LoVo (cell line): ENCODE data around the gene POMP.
A peak's percentile ranks its signal among the peaks of the same experiment; 100 is the strongest.
"Not testable (repeated sequence)": the region's sequence is repeated elsewhere in the genome, so short reads cannot be mapped to it uniquely, and the experiment has no call there.

Source experiments
- DNase-seq: peaks from one replicate; pipeline ENCODE4 v3.0.0-alpha.2; 2016; ENCODE audit warnings: low spot score

The POMP gene

DNA sequence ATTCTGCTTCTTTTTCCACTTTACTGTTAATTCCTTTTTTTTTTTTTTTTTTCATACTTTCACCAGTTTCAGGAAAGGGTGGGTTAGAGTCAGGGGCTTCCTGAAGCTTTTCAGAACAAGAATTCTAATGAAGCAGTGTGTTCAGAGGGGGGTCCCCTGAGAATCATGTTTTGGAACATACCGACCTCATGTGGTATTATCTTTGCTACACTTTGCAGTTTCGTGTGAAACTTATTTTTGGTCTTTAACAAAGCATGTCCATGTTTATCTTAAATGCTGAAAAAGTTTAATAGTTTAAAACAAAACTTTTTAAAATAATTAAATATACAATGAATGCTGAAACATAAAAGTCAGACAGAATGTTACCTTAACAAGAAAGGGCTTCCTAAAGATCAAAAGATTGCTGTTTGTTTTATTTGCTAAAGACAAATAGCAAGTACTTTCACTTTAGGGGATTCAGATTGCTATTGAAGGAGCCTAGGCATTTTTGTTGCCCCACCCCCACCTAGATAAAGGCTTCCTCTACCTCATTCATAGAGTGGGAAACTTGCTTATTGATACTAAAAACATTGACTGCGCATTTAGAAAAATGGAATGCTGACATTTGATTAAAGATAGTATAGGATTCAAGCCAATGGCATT, 21.1 kb upstream of the POMP start:
- no peak for DNase-seq

DNA sequence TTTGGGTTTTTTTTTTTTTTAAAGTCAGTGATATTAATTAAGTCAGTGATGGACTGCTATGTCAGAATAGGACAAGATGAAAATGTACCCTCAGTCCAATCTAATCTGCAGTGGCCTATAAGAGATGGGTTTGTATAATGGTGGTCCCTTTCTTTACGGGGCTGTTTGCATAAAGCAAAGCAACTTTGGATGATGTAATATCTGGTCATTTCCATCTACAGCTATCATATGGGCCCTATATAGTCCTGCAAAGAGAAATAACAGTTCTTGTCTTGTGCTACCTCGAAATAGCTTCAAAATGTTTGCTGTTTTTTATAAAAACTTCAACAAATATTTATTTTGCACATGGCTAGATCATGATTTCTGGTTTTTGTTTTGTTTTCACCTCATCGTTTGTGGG, 20.2 kb upstream of the POMP start:
- DNase-seq, result no peak

DNA sequence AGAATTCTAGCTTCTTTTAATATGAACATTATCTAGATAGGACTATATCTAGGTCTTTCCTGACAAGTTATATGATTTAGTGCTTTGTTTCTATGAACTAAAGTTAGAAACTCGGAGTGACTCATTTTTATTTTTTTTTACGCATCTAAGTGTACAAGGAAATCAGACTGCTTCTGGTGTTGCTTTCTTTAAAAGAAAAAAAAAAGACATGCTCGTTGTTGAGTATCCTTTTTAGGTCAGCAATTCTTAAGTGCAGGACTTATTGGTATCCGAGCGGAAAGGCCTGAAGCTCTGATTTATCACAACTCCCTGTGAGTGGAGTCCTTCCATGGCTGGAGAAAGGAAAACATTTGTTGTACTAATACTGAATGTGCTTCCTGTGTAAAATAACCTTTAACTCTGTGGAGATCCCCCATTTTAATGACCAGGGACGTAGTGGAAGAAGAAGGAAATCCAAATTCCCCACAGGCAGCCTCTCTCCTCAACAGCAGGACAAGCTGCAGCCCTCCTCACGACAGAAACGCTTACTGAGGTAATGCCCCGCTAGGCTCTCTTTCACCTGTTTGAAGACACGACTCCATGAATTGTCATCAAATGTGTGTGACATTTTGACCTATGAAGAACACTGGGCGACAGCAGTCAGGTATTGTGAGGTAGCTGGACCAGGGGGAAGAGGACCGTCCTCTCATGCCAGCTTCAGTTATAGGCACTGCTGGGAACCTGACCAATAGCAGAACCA, 17.9 kb upstream of the POMP start:
- peak; percentile 2 for DNase-seq

DNA sequence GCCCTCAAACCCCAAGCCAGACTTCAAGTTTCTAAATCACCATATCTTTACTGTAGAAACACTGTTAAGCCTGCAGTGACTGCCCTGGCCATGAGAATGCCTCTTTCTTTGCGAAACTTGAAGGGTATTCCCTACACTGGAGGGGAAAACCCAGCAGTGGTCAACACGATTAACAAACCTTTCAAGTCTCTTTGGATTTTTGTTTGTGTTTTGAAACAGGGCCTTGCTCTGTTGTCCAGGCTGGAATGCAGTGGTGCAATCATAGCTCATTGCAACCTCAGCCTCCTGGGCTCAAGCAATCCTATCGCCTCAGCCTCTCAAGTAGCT, 17.4 kb upstream of the POMP start:
- no peak for DNase-seq

DNA sequence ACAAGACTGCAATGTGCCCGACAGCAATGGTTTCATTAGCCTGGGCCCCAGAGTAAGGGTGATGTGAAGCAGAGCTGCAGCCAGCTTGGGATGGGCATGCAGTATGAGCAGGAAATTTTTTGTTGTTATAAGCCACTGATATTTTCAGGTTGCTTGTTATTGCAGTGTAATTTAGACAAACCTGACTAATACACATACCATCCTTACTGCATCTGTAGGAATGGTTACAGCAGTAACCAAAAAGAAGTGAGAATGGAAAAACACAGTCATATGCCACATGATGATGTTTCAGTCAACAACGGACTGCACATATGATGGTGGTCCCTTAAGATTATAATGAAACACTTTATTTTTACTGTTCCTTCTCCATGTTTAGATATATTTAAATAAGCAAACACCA, 8.6 kb upstream of the POMP start:
- DNase-seq, result no peak

DNA sequence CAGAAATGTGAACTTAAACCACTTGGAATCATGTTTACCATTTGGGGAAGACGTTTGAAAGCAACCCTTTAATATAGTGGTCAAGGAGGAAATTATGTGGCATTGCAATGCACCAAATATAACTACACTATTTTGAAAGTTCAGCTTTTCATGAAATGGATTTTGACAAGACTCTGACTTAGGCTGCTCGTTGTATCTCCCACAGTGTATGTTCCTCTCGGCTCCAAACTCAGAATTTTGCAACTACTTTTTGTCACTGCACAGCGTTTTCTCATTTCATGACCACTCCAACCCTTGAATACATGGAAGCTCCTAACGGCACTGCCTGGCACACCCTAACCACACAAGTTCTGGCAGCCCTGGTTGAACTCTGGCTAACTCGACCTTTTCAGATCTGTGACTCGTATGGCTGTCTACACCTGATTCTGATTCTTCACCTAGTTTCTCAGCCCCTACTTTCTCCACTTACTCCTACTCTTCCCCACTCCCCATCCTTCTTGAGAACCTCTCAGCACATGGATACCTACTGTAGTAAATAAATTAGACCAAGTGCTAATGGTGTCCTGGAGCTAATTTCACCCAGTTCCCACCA, 7.0 kb upstream of the POMP start:
- DNase-seq, result no peak

DNA sequence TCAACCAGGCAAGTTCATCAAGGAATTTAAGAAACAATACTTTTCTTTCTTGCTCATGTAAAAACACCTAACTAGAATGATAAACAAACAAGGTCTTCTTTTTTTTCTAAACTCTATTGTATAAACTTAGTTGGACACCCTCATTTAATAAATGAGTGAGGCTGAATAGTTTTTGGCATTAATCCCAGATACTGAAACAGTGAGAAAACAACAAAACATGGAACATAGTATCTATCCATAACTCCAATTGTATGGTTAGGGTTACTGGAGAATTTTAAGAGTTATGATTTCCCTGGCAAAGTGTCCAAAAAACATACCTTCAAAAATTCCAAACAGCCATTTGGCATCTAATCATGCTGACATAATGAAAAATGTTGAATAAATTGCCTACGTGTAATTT, 5.8 kb upstream of the POMP start:
- DNase-seq, result no peak

DNA sequence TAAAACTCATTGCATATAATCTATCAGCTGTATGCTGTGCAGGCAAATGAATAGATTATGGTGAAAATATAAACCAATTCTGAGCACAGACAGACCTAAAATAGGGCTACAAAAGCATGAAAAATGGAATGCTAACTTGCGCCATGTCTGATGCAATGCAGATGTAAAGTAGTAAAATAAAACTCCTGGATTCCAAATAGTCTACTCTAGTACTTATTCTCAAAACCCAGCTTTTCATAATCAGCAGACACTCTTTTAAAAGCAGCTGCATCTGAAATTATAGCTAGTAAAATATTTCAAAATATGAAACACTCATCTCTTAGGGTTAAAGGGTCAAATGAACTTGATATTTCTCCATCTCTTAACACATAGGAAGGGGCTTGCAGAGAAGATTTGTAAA, 4.7 kb upstream of the POMP start:
- DNase-seq, result no peak

DNA sequence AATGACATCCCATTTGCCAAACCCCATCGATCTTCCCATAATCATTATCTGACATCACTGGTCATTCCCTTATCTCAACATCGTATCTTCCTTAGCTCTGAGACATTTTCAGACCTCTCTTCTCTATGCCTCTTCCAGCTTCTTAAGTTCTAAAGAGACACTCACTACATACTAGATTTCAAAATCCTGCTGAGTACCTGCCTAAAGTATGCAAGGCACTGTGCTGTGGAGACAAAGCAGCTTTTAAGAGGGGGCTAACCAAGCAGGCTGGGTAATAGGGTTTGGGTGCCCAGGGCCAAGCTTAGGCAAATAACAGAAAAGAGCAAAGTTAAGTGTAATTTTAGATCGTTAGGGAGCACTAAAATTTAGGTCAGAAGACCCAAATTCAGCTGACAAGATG, 3.4 kb upstream of the POMP start:
- no peak for DNase-seq

DNA sequence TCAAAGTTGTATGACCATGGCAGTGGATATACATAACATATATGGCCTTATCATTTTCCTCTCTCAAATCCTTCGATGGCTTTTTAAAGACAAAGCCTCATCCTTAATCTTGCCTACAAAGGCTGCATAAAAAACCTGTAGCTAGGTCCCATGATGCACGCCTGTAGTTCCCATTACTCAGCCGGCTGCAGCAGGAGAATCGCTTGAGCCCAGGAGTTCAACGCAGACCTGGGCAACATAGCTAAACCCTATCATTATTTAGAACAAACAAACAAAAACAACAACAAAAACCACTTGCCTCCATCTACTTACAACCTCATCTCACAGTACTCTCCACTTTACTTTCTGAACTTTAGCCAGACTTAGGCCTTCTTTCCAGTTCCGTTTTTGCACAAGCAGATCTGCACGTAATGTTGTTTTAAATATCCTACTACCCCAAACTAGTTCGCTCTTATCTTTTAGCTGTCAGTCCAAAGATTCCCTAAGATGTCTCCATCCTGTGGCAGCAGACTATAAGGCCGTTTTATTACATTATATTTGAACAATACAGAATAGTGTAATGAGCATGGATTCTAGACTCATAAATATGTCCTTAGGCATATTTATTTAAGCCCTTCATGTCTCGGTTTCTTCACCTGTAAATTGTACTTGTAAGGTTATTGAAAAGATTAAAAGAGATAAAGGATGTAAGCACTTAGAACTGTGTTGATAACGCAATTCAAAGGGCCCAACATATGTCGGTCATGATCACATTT, 969 bp upstream of the POMP start:
- DNase-seq, result peak; percentile 7

DNA sequence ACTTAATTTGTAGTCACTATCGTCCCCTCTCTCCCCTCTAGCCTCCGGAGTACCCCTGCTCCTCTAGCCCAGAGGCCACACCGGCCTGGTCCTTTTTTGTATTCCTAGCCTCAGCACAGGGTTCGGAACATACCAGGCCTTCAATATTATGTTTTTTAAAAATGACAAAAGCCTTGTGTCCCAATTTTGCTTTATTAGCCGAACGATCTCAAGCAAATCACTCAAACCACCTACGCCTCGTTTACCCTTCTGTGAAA, 463 bp upstream of the POMP start:
- DNase-seq, result no peak

DNA sequence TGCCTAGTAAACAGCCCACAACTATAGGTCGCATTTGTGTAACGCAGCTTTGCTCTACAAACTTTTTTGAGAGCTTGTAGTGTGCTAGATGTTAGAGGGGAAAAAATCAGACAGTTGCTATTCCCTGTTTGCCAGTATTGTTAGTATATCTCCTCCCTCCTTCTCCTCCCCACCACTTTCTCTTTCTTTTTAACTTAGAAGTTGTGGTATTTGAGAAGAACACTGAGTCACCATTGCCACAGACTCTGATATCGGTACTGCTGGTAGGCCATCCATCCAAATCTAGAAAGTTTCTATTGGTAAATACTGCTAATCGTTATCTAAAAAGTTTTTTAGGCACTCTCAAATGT, 666 bp downstream of the POMP start:
- peak; percentile 6 for DNase-seq

DNA sequence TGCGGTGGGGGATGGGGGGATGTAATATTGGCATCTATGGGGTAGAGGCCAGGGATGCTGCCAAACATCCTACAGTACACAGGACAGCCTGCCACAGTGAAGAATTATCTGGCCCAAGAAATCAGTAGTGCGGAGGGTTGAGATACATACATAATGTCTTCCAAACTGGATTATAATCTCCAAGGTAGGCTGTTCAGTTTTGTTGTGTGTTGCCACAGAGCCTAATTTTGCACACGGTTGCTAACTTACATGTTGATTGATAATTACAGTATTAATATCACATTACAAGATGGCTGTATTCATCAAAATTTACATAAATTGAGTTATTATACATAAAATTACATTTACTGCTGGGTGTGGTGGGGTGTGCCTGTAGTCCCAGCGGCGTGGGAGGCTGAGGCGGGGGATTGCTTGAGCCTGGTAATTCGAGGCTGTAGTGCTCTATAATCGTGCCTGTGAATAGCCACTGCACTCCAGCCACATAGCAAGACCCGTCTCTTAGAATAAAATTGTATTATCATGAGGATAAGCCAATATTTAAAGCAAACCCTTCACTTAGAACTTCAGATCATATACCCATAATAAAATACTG, 8.1 kb downstream of the POMP start:
- DNase-seq, result no peak

DNA sequence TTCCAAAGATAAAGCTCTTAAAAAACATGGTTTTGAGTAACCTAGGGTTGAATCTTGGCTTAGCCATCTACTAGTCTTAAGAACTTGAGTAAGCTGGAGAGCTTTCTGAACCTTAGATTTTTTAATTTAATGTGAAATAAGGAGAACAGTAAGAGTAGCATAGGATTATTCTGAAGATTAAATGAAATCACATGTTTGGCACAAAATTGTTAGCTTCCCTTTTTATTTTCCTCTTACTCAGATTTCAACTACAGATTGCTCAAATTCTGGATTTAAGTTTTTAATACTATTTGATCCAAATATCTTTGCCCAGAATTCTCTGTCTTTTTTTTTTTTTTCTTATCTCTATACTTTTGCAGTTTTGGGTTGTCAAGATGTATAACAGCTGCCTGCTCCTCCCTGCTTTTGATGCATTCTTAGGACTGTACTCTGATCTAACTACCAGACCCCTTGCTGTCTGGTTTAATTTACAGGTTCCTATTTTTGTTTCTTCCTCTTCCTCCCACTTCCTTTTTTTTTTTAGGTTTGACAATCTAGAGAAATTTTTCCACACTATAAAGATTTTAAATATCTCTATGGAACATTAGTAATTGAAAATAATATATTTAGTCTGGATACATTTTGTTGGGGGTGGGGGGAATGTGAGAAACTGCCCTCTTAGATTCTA, 12.3 kb downstream of the POMP start:
- DNase-seq, result no peak

DNA sequence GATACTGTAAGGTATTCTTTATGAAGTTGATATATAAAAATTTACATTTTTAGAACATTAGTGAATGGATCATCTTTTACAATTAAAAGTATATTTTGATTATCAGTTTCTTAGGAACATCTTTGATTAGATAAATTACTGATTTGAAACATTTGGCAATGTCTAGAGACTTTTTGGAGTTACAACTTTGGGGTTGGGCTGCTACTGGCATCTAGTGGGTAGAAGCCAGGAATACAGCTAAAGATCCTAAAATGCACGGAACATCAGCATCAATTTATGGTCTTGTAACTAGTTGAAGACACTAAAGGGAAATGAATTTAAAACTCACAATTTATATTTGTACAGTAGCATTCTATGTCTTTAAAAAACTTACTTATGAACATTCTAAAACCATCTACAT, 19.9 kb downstream of the POMP start:
- no peak for DNase-seq

DNA sequence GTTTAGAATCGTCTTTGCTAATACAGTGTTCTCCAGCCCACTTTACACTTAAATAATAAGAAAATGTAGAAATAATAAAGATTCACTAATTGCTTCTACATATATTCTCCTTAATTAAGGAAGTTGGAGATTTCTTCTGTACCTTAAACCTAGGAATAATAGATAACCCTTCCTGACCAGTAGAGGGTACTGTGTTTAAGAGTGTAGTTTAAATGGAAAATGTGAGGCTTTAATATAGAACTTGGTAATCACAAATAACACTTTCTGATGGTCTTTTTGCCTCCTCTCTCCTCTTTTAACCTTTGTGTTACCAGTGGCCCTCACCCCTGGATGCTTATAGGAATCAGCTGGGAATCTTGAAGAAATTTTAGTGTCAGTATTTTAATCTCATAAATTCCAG, 20.7 kb downstream of the POMP start:
- no peak for DNase-seq

DNA sequence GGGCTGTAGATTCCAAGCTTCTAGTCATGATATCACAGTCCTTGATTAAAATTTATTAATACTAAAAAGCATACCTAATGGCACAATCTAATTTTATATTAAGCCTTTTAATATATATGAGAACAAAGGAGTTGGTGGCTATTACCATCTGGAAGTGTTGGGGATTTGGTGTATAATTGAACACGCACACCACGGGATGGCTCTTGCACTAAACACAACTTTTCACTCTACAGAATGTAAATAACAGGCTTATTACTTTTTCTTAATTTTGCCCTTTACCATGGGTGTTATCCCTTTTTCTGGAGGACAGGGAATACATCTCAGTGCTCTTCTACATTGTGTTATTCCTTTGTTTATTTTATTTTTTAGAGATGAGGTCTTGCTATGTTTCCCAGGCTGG, 21.6 kb downstream of the POMP start:
- no peak for DNase-seq

DNA sequence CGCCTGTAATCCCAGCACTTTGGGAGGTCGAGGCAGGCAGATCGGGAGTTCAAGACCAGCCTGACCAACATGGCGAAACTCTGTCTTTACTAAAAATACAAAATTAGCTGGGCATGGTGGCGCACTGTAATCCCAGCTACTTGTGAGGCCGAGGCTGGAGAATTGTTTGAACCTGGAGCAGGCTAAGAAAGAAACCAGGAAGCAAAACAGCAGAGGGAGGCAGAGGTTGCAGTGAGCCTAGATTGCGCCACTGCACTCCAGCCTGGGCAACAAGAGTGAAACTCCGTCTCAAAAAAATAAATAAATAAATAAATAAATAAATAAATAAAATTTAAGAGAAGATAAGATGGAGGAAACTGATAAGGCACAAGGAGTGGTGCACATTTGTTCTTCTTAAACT, 24.2 kb downstream of the POMP start:
- DNase-seq, result not testable (repeated sequence)

DNA sequence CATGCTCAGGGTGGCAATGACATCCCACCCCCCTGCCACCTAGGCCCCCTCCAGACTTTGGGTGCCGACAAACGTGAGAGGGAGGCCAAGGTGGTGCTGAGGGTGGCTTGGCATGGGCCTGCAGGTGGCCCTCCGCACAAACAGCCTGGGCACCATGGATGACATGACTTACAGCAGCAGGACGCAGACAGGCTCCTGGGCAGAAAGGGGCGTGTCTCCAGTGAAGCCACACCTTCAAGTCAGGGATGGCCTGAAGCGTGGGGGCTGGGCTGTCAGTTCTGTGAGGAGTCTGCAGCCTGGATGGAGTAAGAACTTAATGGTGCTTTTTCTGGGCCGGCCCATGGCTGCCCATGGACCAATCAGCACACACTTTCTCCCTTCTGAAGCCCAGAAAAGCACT, 25.3 kb downstream of the POMP start:
- no peak for DNase-seq

DNA sequence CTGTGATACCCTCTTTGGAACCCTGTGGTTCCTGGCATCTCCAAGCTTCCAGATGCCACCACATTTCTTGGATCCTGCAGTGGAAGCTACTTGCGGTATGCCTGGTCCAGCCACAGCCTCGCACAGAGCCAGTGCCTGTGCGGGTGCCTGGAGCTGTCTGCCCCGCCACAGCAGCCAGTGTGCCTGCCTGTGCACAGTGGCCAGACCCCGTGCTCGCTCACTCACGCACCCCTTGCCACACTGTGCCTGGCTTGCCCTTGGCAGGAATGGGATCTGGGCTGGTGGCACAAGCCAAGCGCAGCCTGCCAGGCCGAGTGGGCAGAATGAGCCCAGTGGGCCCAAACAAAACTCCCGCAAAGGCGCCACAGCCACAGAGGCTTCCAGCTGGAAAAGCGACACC, 26.2 kb downstream of the POMP start:
- DNase-seq, result no peak

DNA sequence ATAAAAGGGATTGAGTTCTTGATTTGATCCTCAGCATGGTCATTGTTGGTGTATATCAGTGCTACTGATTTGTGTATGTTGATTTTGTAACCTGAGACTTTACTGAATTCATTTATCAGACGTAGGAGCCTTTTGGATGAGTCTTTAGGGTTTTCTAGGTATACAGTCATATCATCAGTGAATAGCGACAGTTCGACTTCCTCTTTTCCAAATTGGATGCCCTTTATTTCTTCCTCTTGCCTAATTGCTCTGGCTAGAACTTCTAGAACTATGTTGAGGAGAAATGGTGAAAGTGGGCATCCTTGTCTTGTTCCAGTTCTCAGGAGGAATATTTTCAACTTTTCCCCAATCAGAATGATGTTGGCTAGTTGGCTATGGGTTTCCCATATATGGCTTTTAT, 27.0 kb downstream of the POMP start:
- no peak for DNase-seq

DNA sequence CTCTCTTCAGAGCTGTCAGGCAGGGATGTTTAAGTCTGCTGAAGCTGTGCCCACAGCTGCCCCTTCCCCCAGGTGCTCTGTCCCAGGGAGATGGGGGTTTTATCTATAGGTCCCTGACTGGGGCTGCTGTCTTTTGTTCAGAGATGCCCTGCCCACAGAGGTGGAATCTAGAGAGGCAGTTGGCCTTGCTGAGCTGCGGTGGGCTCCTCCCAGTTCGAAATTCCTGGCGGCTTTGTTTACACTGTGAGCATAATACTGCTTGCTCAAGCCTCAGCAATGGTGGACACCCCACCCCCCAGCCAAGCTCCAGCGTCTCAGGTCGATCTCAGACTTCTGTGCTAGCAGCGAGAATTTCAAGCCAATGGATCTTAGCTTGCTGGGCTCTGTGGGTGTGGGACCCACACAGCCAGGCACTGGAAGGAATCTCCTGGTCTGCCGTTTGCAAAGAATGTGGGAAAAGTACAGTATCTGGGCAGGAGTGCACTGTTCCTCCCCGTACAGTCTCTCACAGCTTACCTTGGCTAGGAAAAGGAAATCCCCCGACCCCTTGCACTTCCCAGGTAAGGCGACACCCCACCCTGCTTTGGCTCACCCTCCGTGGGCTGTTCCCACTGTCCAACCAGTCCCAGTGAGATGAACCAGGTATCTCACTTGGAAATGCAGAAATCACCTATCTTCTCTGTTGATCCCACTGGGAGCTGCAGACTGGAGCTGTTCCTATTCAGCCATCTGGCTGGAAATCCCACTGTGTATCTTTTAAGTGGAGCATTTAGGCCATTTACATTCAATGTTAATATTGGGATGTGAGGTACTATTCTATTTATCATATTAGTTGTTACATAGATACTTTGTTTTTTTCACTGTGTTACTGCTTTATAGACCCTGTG, 34.9 kb downstream of the POMP start:
- DNase-seq, result peak; percentile 64
